Body of pancreas (tissue), 4 donors: Measurements from ENCODE around the gene CTH.

ENCODE experiments used
- CTCF ChIP-seq, 7 experiments: fragments of 450-650 bp in 4 of 7; fragments of 200-600 bp in 3 of 7; sonication (generic) in 3 of 7; IDR thresholded peaks; one replicate each; pipeline ENCODE4 v1.5.1; 2016 to 2019; ENCODE audit warnings: antibody characterized with exemption in 7 of 7
- POLR2A ChIP-seq, 3 donors: fragments of 450-650 bp; IDR thresholded peaks; one replicate each; pipeline ENCODE4 v1.6.1; 2016; ENCODE audit warnings: antibody characterized with exemption in 3 of 3, mild to moderate bottlenecking in 2 of 3

- no peak for TF ChIP-seq CTCF (IDR thresholded peaks at IDR 0.05)
- TF ChIP-seq POLR2A (IDR thresholded peaks at IDR 0.05) = no peak
Observed at GRCh38 chr1:70455291-70455690, 44.2 kb downstream of the CTH start.
